B cell (primary cell): ENCODE data around the gene GLT1D1. TPM values are rescaled to one million over a fixed set of nuclear protein-coding genes. Genes with fewer than 3 reads are reported as not detected.

Source experiments
- ATAC-seq: fragments of 200-7000 bp; cut with Tn5 transposase; one replicate; pipeline ENCODE4 v1.10.0; 2021; ENCODE audit warnings: low read depth, mild to moderate bottlenecking, moderate number of reproducible peaks, moderate library complexity
- CTCF ChIA-PET: fragments of 350-600 bp; sonication (Branson Sonifier 250); formaldehyde crosslinking; loops from one replicate; lab custom pipeline; 2021; ENCODE audit warnings: antibody characterized with exemption, inconsistent platforms; lab: Charles Lee
- POLR2A ChIA-PET: fragments of 350-600 bp; sonication (Branson Sonifier 250); formaldehyde crosslinking; loops from one replicate; lab custom pipeline; 2021; ENCODE audit warnings: antibody characterized with exemption; lab: Charles Lee
- DNase-seq: peaks from one replicate; pipeline ENCODE4 v3.0.0; 2013
- H2AFZ ChIP-seq: 2 replicates; pipeline ENCODE4 v1.6.1; 2012; ENCODE audit warnings: mild to moderate bottlenecking, low read depth, low read length; ENCODE audit not compliant: insufficient read depth, poor library complexity, severe bottlenecking
- H3K27ac ChIP-seq, 2 donors: 1 replicate in 1 of 2; 2 replicates in 1 of 2; pipeline ENCODE4 v1.5.1; 2012 to 2013; ENCODE audit warnings: low read length in 2 of 2, mild to moderate bottlenecking in 2 of 2, moderate library complexity in 1 of 2
- H3K27me3 ChIP-seq, 4 experiments: fragments of 200-600 bp in 1 of 4; sonication (generic) in 1 of 4; replicated peaks in 1 of 4; 1 replicate in 2 of 4; 2 replicates in 2 of 4; pipeline versions ENCODE4 v1.6.1 to v1.7.0; 2013 to 2016; ENCODE audit warnings: low read length in 3 of 4, mild to moderate bottlenecking in 2 of 4, mixed read lengths in 1 of 4, moderate library complexity in 1 of 4; ENCODE audit not compliant: insufficient read depth in 4 of 4, control insufficient read depth in 3 of 4; ENCODE audit errors: control extremely low read depth in 1 of 4
- H3K36me3 ChIP-seq, 2 experiments: replicated peaks in 1 of 2; 1 replicate in 1 of 2; 2 replicates in 1 of 2; pipeline versions ENCODE4 v1.6.1 to v1.7.1; 2013; ENCODE audit warnings: low read length in 1 of 2; ENCODE audit not compliant: insufficient read depth in 2 of 2, control insufficient read depth in 1 of 2; ENCODE audit errors: control extremely low read depth in 1 of 2, extremely low read depth in 1 of 2
- H3K4me1 ChIP-seq, 2 donors: fragments of 200-600 bp in 1 of 2; sonication (generic) in 1 of 2; 1 replicate in 1 of 2; 2 replicates in 1 of 2; pipeline versions ENCODE4 v1.5.1 to v1.6.1; 2013 to 2017; ENCODE audit warnings: low read length in 2 of 2; ENCODE audit not compliant: control insufficient read depth in 2 of 2, insufficient read depth in 2 of 2
- H3K4me2 ChIP-seq: replicated peaks from 2 replicates; pipeline ENCODE3; 2012; ENCODE audit warnings: mild to moderate bottlenecking, low read depth, low read length; ENCODE audit not compliant: poor library complexity, severe bottlenecking
- H3K4me3 ChIP-seq, 5 experiments: fragments of 200-600 bp in 1 of 5; sonication (generic) in 1 of 5; 1 replicate in 3 of 5; 2 replicates in 2 of 5; pipeline versions ENCODE4 v1.5.1 to v1.7.0; 2011 to 2016; ENCODE audit warnings: low read length in 4 of 5, mild to moderate bottlenecking in 4 of 5, low read depth in 2 of 5, control low read depth in 1 of 5, moderate library complexity in 1 of 5; ENCODE audit not compliant: insufficient read depth in 1 of 5; ENCODE audit errors: control extremely low read depth in 1 of 5, extremely low read depth in 1 of 5
- H3K79me2 ChIP-seq: fragments of 200-600 bp; sonication (generic); one replicate; pipeline ENCODE4 v1.6.0; 2016; ENCODE audit warnings: low read length; ENCODE audit not compliant: control insufficient read depth, insufficient read depth
- H3K9ac ChIP-seq: fragments of 200-600 bp; sonication (generic); 2 replicates; pipeline ENCODE4 v1.6.1; 2017; ENCODE audit warnings: mild to moderate bottlenecking, low read length, moderate library complexity
- H3K9me3 ChIP-seq, 3 donors: one replicate each; pipeline versions ENCODE4 v1.6.1 to v1.7.1; 2013; ENCODE audit warnings: low read length in 2 of 3; ENCODE audit not compliant: control insufficient read depth in 2 of 3, insufficient read depth in 1 of 3; ENCODE audit errors: control extremely low read depth in 1 of 3
- H4K20me1 ChIP-seq: 2 replicates; pipeline ENCODE4 v1.6.0; 2012; ENCODE audit warnings: mild to moderate bottlenecking, low read length; ENCODE audit not compliant: insufficient read depth, control insufficient read depth, poor library complexity, severe bottlenecking
- H3K27ac Mint-ChIP-seq: one replicate; pipeline ENCODE4 v1.8.0; 2021; ENCODE audit warnings: mixed read lengths
- H3K27me3 Mint-ChIP-seq: one replicate; pipeline ENCODE4 v1.8.0; 2021; ENCODE audit warnings: mixed read lengths
- H3K4me1 Mint-ChIP-seq: one replicate; pipeline ENCODE4 v1.8.0; 2021; ENCODE audit warnings: mixed read lengths
- H3K4me3 Mint-ChIP-seq: one replicate; pipeline ENCODE4 v1.8.0; 2021; ENCODE audit warnings: mixed read lengths
- H3K9me3 Mint-ChIP-seq: one replicate; pipeline ENCODE4 v1.8.0; 2022; ENCODE audit warnings: mixed read lengths; ENCODE audit not compliant: insufficient read depth
- CTCF ChIP-seq: fragments of 200-600 bp; IDR thresholded peaks from one replicate; pipeline ENCODE4 v1.8.0; 2022; ENCODE audit warnings: antibody characterized with exemption, mild to moderate bottlenecking
- EZH2 ChIP-seq: IDR thresholded peaks from 2 replicates; pipeline ENCODE4 v1.6.1; 2012; ENCODE audit warnings: borderline replicate concordance, low read depth, mild to moderate bottlenecking, moderate library complexity, low read length; ENCODE audit not compliant: insufficient read depth, poor library complexity, severe bottlenecking
- WGBS: methylation state at CpG from one replicate; pipeline ENCODE4 v1.1.5; 2013; ENCODE audit warnings: missing lambda C conversion rate; ENCODE audit not compliant: insufficient coverage; 5-methylcytosine and 5-hydroxymethylcytosine counted together
- intact Hi-C: fragments of 100-400 bp; cut with micrococcal nuclease; formaldehyde crosslinking; loops from one replicate; pipeline ENCODE4 v1.10.0; 2022
- polyA plus RNA-seq: library from polyadenylated mRNA; depleted of rRNA; stranded (reverse); fragments of >200 nt; gene quantifications from 2 replicates; pipeline ENCODE4 v1.2.3, GENCODE V29; 2012
- total RNA-seq, 2 donors: library from RNA; stranded (reverse); fragments of 120-200 nt in 1 of 2; gene quantifications; 1 replicate in 1 of 2; 2 replicates in 1 of 2; pipeline versions ENCODE4 v1.2.3 to v1.2.4, GENCODE V29; 2013 to 2022

Gene GLT1D1
- total and polyA plus RNA-seq, 2 donors (not counting 1 experiment from before 2014, with no cell fraction given): 0.22 to 0.49 TPM

GRCh38 chr12:128947209-128947608, 93.9 kb downstream of the GLT1D1 start:
- intact Hi-C loops: no loop called here
- POLR2A ChIA-PET: no interaction called here
- DNase-seq (no peak), ATAC-seq (no peak)
- no peaks in the 10 kb centered on the region for H3K9me3 ChIP-seq
- WGBS: 91% methylated on average over 7 of the region's 10 CpGs
- no peak overlapping the region for H3K27ac ChIP-seq
- no peak overlapping the region for H3K4me3 ChIP-seq
- no peaks in the 10 kb centered on the region for H3K36me3 ChIP-seq
- H3K9ac ChIP-seq: no peak overlapping the region
- H3K79me2 ChIP-seq: no peaks in the 10 kb centered on the region
- no peaks in the 10 kb centered on the region for H3K27me3 ChIP-seq
- H3K4me1 ChIP-seq: no peaks in the 10 kb centered on the region
- no peak overlapping the region for H3K27ac Mint-ChIP-seq
- no peak overlapping the region for H3K4me3 Mint-ChIP-seq
- H3K27me3 Mint-ChIP-seq: no peaks in the 10 kb centered on the region
- TF ChIP-seq EZH2: no peak
- TF ChIP-seq CTCF: no peak
- no peaks in the 10 kb centered on the region for H3K9me3 Mint-ChIP-seq
- H3K4me2 ChIP-seq: no peak overlapping the region
- no peak overlapping the region for H2AFZ ChIP-seq
- no peaks in the 10 kb centered on the region for H3K4me1 Mint-ChIP-seq
- H4K20me1 ChIP-seq: no peaks in the 10 kb centered on the region
- CTCF ChIA-PET: no interaction called here

- 100% methylated on average over 3 of the region's 5 CpGs for WGBS
- CTCF ChIA-PET: no interaction called here
- no peak for ATAC-seq
These were observed 95.8 kb downstream of the GLT1D1 start for GRCh38 chr12:128949086-128949485.

More at GRCh38 chr12:128949086-128949485, 95.8 kb downstream of the GLT1D1 start:
- no peaks in the 10 kb centered on the region for H3K36me3 ChIP-seq
- intact Hi-C loops: no loop called here
- no peaks in the 10 kb centered on the region for H3K27me3 ChIP-seq
- Mint-ChIP-seq H3K27me3 (no peaks in the 10 kb centered on the region), H3K9me3 (no peaks in the 10 kb centered on the region), H3K4me3 (no peak overlapping the region), H3K4me1 (no peaks in the 10 kb centered on the region), H3K27ac (no peak overlapping the region)
- POLR2A ChIA-PET: no interaction called here
- no peak overlapping the region for H3K4me2 ChIP-seq
- H3K79me2 ChIP-seq: no peaks in the 10 kb centered on the region
- DNase-seq: no peak
- H3K4me1 ChIP-seq: no peaks in the 10 kb centered on the region
- no peak overlapping the region for H2AFZ ChIP-seq
- H3K4me3 ChIP-seq: no peak overlapping the region
- H4K20me1 ChIP-seq: no peaks in the 10 kb centered on the region
- no peak overlapping the region for H3K9ac ChIP-seq
- no peak overlapping the region for H3K27ac ChIP-seq
- H3K9me3 ChIP-seq: no peaks in the 10 kb centered on the region
- TF ChIP-seq EZH2: no peak
- TF ChIP-seq CTCF: no peak
